Measurements from ENCODE around the gene PLEKHM2.

Gene PLEKHM2

DNA sequence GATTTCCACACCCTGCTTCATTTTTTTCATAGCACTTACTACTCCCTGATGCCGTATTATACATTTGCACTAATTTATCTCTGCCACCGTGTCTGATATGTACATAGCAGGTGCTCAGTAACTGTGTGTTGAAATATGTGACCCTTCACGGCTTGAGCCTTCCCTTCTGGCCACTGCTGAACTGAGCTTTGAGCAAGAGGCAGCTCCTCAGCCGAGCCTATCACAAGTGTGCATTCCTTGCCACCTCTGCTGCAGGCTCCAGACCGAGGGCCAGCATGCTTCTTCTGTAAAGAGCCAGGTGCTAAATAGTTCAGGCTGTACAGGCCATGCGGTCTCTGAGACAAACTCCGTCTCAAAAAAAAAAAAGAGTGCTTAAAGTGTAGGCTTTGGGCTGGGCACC, 22.6 kb downstream of the PLEKHM2 start:
- no peaks in the 10 kb centered on the region for H3K36me3 ChIP-seq (ENCODE audit: control insufficient read depth, insufficient read depth, low read length)
- H3K79me2 ChIP-seq = peaks cover 49% of the 10 kb centered on the region
- no peak overlapping the region for H3K4me3 ChIP-seq (ENCODE audit: low read depth, low read length)
- no peak overlapping the region for H2AFZ ChIP-seq
- H3K4me2 ChIP-seq (ENCODE audit: low read length) = no peak overlapping the region
- no peaks in the 10 kb centered on the region for H3K9me3 ChIP-seq (ENCODE audit: control insufficient read depth, low read length)
- H3K9ac ChIP-seq = no peak overlapping the region
- no peaks in the 10 kb centered on the region for H3K27me3 ChIP-seq (ENCODE audit: control insufficient read depth, insufficient read depth, low read length)
- no peaks in the 10 kb centered on the region for H3K4me1 ChIP-seq
- no peak overlapping the region for H3K27ac ChIP-seq
- TF ChIP-seq, protein P1, sequence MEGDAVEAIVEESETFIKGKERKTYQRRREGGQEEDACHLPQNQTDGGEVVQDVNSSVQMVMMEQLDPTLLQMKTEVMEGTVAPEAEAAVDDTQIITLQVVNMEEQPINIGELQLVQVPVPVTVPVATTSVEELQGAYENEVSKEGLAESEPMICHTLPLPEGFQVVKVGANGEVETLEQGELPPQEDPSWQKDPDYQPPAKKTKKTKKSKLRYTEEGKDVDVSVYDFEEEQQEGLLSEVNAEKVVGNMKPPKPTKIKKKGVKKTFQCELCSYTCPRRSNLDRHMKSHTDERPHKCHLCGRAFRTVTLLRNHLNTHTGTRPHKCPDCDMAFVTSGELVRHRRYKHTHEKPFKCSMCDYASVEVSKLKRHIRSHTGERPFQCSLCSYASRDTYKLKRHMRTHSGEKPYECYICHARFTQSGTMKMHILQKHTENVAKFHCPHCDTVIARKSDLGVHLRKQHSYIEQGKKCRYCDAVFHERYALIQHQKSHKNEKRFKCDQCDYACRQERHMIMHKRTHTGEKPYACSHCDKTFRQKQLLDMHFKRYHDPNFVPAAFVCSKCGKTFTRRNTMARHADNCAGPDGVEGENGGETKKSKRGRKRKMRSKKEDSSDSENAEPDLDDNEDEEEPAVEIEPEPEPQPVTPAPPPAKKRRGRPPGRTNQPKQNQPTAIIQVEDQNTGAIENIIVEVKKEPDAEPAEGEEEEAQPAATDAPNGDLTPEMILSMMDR (IDR thresholded peaks at IDR 0.05) = no peak

DNA sequence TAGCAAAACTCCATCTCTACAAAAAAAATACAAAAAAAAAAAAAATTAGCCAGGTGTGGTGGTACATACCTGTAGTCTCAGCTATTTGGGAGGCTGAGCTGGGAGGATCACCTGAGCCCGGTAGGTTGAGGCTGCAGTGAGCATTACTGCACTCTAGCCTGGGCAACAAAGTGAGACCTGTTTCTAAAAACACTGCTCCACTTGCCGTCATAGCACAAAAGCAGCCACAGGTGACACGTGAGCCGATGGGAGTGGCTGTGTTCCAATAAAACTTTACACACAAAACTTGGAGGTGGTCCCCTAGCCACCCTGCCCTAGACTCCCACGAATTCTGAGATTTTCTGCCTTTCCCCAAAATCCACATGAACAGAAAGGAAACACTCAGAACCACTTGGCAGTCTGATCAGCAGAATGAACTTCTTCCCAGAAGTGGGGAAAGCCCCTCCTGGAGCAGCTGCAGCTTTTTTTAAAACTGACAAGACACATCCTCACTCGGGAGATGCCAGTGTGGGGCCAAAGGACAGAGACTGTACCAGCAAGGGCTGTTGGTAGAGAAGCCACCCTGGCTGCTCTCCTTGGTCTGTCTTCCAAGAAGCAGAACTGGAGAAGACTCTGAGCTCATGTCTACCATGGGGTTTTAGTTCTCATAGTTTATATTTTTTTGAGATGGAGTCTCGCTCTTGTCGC, 23.3 kb downstream of the PLEKHM2 start:
- H3K27me3 ChIP-seq (ENCODE audit: control insufficient read depth, insufficient read depth, low read length) = no peaks in the 10 kb centered on the region
- H3K4me1 ChIP-seq = no peaks in the 10 kb centered on the region
- peaks cover 46% of the 10 kb centered on the region for H3K79me2 ChIP-seq
- TF ChIP-seq, protein P1 (IDR thresholded peaks at IDR 0.05) = no peak
- no peak overlapping the region for H3K4me3 ChIP-seq (ENCODE audit: low read depth, low read length)
- no peak overlapping the region for H2AFZ ChIP-seq
- no peaks in the 10 kb centered on the region for H3K9me3 ChIP-seq (ENCODE audit: control insufficient read depth, low read length)
- no peaks in the 10 kb centered on the region for H3K36me3 ChIP-seq (ENCODE audit: control insufficient read depth, insufficient read depth, low read length)
- no peak overlapping the region for H3K27ac ChIP-seq
- H3K9ac ChIP-seq = no peak overlapping the region
- H3K4me2 ChIP-seq (ENCODE audit: low read length) = no peak overlapping the region

DNA sequence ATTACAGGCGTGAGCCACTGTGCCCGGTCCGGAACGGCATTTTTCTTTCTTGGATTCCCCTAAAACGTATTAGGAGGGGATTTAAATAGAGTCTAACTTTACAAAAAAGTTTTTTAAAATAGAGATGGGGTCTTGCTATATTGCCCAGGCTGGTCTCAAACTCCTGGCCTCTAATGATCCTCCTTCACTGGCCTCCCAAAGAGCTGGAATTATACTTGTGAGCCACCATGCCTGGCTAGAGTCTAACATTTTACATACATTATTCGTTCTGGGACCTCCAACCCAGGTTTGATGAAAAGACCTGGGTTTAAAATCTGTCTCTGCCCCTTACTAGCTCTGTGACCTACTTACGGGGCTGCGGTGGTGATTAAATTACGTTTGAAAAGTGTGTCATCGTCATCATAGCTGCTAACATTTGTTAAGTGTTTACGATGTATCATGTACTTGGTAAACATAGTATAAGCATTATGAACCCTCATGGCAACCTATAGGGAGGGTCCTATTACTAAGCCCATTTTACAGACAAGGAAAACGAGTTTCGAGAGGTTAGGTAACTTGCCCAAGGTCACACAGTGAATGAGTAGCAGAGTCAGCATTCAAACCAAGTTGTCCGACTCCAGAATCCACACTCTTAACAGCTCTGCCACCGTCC, 24.5 kb downstream of the PLEKHM2 start:
- Histone ChIP-seq H3K79me2 (peaks cover 46% of the 10 kb centered on the region), H3K36me3 (ENCODE audit: control insufficient read depth, insufficient read depth, low read length) (no peaks in the 10 kb centered on the region), H2AFZ (no peak overlapping the region), H3K9ac (no peak overlapping the region), H3K4me1 (no peaks in the 10 kb centered on the region), H3K4me2 (ENCODE audit: low read length) (no peak overlapping the region), H3K9me3 (ENCODE audit: control insufficient read depth, low read length) (no peaks in the 10 kb centered on the region), H3K4me3 (ENCODE audit: low read depth, low read length) (no peak overlapping the region), H3K27ac (no peak overlapping the region), H3K27me3 (ENCODE audit: control insufficient read depth, insufficient read depth, low read length) (no peaks in the 10 kb centered on the region)
- TF ChIP-seq, protein P1 (IDR thresholded peaks at IDR 0.05) = no peak

DNA sequence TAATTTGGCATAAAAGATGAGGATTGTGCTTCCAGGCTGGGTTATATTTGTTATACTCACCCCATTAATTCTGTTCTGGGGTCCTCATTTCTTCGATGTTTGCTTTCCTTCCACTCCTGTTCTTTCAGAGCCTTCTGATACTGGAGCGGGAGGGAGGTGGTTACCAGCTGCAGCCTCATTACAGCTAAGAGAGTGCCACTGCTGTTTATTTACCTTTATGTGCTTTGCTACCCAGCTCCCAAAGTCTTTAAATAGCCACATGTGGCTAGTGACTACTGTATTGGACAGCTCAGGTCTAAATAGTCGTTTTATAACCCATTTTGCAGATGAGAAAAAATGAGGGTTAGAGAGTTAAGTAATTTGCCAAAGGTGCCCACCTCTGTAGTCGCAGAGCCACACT, 25.1 kb downstream of the PLEKHM2 start:
- no peak overlapping the region for H3K4me2 ChIP-seq (ENCODE audit: low read length)
- no peaks in the 10 kb centered on the region for H3K9me3 ChIP-seq (ENCODE audit: control insufficient read depth, low read length)
- H3K27me3 ChIP-seq (ENCODE audit: control insufficient read depth, insufficient read depth, low read length) = no peaks in the 10 kb centered on the region
- H3K27ac ChIP-seq = no peak overlapping the region
- peaks cover 46% of the 10 kb centered on the region for H3K79me2 ChIP-seq
- TF ChIP-seq, protein P1 (IDR thresholded peaks at IDR 0.05) = no peak
- H3K4me1 ChIP-seq = no peaks in the 10 kb centered on the region
- no peak overlapping the region for H2AFZ ChIP-seq
- H3K36me3 ChIP-seq (ENCODE audit: control insufficient read depth, insufficient read depth, low read length) = no peaks in the 10 kb centered on the region
- H3K9ac ChIP-seq = no peak overlapping the region
- no peak overlapping the region for H3K4me3 ChIP-seq (ENCODE audit: low read depth, low read length)

DNA sequence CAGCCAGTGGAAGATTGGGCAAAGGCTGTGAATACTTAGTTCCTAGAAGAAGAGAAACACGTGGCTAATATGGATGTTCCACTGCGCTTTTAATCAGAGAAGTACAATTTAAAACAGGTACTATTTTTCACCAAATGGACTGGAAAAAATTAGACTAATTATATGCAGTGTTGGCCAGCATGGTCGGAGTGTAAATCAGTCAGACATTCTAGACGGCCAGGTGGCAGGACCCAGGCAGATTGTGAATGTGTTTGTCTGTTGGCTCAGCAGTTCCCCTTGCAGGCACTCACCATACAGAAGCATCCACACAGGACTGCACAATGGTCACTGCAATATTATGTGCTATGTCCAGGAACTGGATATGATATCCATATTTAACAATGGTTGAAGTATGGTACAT, 28.0 kb downstream of the PLEKHM2 start:
- no peak overlapping the region for H3K4me3 ChIP-seq (ENCODE audit: low read depth, low read length)
- H3K27me3 ChIP-seq (ENCODE audit: control insufficient read depth, insufficient read depth, low read length) = no peaks in the 10 kb centered on the region
- no peak overlapping the region for H2AFZ ChIP-seq
- H3K27ac ChIP-seq = no peak overlapping the region
- H3K4me2 ChIP-seq (ENCODE audit: low read length) = no peak overlapping the region
- H3K9ac ChIP-seq = no peak overlapping the region
- H3K36me3 ChIP-seq (ENCODE audit: control insufficient read depth, insufficient read depth, low read length) = no peaks in the 10 kb centered on the region
- peaks cover 28% of the 10 kb centered on the region for H3K79me2 ChIP-seq
- no peaks in the 10 kb centered on the region for H3K4me1 ChIP-seq
- H3K9me3 ChIP-seq (ENCODE audit: control insufficient read depth, low read length) = no peaks in the 10 kb centered on the region
- TF ChIP-seq, protein P1 (IDR thresholded peaks at IDR 0.05) = no peak
